ENCODE data around the gene EEFSEC. TPM values are rescaled to one million over a fixed set of nuclear protein-coding genes. Genes with fewer than 3 reads are reported as not detected.

The EEFSEC gene
- total and polyA plus RNA-seq, 12 donors: 5.5 to 15.6 (median 10.4) TPM

DNA sequence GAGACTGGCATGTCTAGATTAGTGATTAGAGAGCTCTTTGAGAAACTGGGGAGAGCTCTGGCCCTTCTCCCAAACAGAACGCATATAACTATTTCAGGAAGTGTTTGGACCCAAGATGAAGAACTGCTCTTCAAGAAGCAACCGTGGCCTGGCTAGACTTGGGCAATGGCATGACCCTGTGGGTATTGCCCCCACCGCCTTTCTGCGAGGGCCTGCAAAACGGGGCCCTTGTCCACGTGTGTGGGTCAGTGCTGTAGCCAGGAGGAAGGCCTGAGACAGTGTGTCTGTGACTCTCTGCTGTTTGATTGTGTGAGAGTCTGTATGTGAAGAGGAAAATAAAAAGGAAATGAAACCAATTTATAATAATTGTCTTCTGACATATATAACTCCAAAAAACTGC lies 42.5 kb downstream of the EEFSEC start:
- Histone ChIP-seq H3K27me3 (no peaks in the 10 kb centered on the region), H3K27ac (no peak overlapping the region), H3K36me3 (replicated peaks in 1 of 2) (no peaks in the 10 kb centered on the region), H3K4me3 (no peak overlapping the region), H3K9me3 (replicated peaks in 1 of 3) (no peaks in the 10 kb centered on the region), H3K4me1 (replicated peaks in 1 of 2) (no peaks in the 10 kb centered on the region)
- TF ChIP-seq, protein P1, sequence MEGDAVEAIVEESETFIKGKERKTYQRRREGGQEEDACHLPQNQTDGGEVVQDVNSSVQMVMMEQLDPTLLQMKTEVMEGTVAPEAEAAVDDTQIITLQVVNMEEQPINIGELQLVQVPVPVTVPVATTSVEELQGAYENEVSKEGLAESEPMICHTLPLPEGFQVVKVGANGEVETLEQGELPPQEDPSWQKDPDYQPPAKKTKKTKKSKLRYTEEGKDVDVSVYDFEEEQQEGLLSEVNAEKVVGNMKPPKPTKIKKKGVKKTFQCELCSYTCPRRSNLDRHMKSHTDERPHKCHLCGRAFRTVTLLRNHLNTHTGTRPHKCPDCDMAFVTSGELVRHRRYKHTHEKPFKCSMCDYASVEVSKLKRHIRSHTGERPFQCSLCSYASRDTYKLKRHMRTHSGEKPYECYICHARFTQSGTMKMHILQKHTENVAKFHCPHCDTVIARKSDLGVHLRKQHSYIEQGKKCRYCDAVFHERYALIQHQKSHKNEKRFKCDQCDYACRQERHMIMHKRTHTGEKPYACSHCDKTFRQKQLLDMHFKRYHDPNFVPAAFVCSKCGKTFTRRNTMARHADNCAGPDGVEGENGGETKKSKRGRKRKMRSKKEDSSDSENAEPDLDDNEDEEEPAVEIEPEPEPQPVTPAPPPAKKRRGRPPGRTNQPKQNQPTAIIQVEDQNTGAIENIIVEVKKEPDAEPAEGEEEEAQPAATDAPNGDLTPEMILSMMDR (IDR thresholded peaks at IDR 0.05): no peak
- no peak for TF ChIP-seq POLR2A (IDR thresholded peaks at IDR 0.05)
- intact Hi-C loops (cut with DNase I): no loop called here
- WGBS, 4 donors: 61 to 82% (median 74%) methylated on average over 6 of the region's 6 CpGs
- DNase-seq: peak in 1 of 7 donors; percentile 21

DNA sequence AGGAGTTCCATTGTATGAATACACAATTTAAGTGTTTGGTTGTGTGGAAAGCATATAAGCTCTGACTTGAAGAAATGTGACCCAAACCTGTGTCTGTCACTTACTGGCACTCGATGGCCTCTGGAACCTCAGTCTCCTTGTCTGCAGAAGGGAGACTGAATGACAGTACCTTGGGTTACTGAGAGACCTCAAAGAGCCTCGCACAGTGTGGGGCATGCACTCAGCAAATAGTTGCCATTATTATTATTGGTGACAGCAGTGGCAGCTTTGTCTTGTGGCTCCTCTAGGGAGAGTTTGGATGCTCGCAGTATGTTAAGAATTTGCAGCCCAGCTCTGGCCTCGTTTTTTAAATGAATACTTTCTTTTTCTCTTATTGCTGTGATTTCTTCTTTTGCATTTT lies 43.4 kb downstream of the EEFSEC start:
- no peak overlapping the region for H3K27ac ChIP-seq
- 76 to 86% (median 80%) methylated on average over 4 of the region's 4 CpGs for WGBS, 4 donors
- H3K36me3 ChIP-seq (replicated peaks in 1 of 2): no peaks in the 10 kb centered on the region
- no peaks in the 10 kb centered on the region for H3K27me3 ChIP-seq
- no peak for TF ChIP-seq POLR2A (IDR thresholded peaks at IDR 0.05)
- TF ChIP-seq, protein P1 (IDR thresholded peaks at IDR 0.05): no peak
- DNase-seq: no peak
- no peaks in the 10 kb centered on the region for H3K4me1 ChIP-seq (replicated peaks in 1 of 2)
- no peaks in the 10 kb centered on the region for H3K9me3 ChIP-seq (replicated peaks in 1 of 3)
- no peak overlapping the region for H3K4me3 ChIP-seq
- intact Hi-C loops (cut with DNase I): no loop called here

- TF ChIP-seq POLR2A (IDR thresholded peaks at IDR 0.05): no peak
- TF ChIP-seq, protein P1 (IDR thresholded peaks at IDR 0.05): no peak
- DNase-seq: no peak
- H3K4me1 ChIP-seq (replicated peaks in 1 of 2): no peaks in the 10 kb centered on the region
- intact Hi-C loops (cut with DNase I): no loop called here
- no peak overlapping the region for H3K4me3 ChIP-seq
- H3K27me3 ChIP-seq: no peaks in the 10 kb centered on the region
- H3K27ac ChIP-seq: no peak overlapping the region
- 86 to 89% (median 89%) methylated on average over 7 of the region's 7 CpGs for WGBS, 4 donors
- no peaks in the 10 kb centered on the region for H3K36me3 ChIP-seq (replicated peaks in 1 of 2)
- peaks cover 0 to 4% (median 0%) of the 10 kb centered on the region in 3 donors for H3K9me3 ChIP-seq (replicated peaks in 1 of 3)
Observed at GRCh38 chr3:128197855-128198254, 44.6 kb downstream of the EEFSEC start.

- intact Hi-C loops (cut with DNase I): no loop called here
- H3K27me3 ChIP-seq: no peaks in the 10 kb centered on the region
- no peak overlapping the region for H3K4me3 ChIP-seq
- no peak overlapping the region for H3K27ac ChIP-seq
- TF ChIP-seq, protein P1 (IDR thresholded peaks at IDR 0.05): no peak
- TF ChIP-seq POLR2A (IDR thresholded peaks at IDR 0.05): no peak
- H3K4me1 ChIP-seq (replicated peaks in 1 of 2): no peaks in the 10 kb centered on the region
- peaks cover 0 to 4% (median 0%) of the 10 kb centered on the region in 3 donors for H3K9me3 ChIP-seq (replicated peaks in 1 of 3)
- 70 to 92% (median 84%) methylated on average over 1 of the region's 1 CpG for WGBS, 4 donors
- no peaks in the 10 kb centered on the region for H3K36me3 ChIP-seq (replicated peaks in 1 of 2)
- DNase-seq: peak in 1 of 7 donors; percentile 9
Observed at GRCh38 chr3:128198313-128198712, 45.0 kb downstream of the EEFSEC start.

Measured in adrenal gland (tissue), 12 donors.